ENCODE data around the gene DDX43.

- TF ChIP-seq CTCF (IDR thresholded peaks at IDR 0.05) (no peak), ZFX (IDR thresholded peaks at IDR 0.05; ENCODE audit: borderline replicate concordance) (no peak)
Observed at GRCh38 chr6:73452107-73452461, 57.5 kb downstream of the DDX43 start, which contains the start of gene CGAS.
